ENCODE results near the gene KRTAP10-7.
"Not testable (repeated sequence)": the region's sequence is repeated elsewhere in the genome, so short reads cannot be mapped to it uniquely, and the experiment has no call there.

The KRTAP10-7 gene

DNA sequence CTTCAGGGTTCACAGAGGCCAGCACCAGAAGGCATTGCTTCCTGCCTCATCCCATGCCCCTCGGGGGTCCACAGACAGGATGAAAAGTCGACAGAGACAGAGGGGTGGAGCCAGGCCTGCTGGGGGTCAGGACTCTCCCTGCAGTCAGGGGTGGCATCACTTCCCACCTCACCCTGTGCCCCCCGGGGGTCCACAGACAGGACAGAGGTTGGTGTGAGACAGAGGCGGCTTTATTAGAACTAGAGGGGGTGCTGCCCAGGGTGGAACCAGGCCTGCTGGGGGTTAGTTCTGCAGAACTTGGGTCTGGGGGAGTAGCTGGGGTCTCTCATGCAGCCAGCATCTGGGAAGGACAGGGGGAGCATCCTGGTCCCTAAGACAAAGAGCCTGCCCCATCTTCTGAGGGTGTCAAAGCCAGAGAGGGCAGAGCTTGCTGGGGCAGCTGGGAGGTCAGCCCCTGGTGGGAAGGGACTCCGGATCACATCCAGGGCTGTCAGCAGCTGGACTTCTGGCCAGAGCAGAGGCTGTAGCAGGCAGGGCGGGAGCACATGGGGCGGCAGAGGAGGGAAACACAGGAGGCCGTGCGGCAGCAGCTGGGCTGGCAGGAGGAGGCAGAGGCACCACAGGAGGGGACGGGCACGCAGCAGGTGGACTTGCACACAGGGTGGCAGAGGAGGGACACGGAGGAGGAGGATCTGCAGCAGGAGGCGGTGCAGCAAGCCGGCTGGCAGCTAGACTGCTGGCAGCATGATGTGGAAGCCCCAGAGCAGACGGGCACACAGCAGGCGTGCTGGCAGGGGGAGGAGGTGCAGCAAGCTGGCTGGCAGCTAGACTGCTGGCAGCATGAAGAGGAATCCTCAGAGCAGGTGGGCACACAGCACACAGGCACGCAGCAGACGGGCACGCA is 9.2 kb upstream of the KRTAP10-7 start:
- DNase-seq: not testable (repeated sequence)

DNA sequence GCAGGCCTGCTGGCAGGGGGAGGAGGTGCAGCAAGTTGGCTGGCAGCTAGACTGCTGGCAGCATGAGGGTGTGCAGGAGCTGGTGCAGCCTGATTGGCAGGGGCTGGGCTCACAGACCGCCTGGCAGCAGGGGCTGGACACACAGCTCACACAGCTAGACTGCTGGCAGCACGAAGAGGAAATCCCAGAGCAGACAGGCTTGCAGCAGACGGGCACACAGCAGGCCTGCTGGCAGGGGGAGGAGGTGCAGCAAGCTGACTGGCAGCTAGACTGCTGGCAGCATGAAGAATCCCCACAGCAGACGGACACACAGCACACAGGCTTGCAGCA is 8.6 kb upstream of the KRTAP10-7 start:
- DNase-seq: not testable (repeated sequence)

DNA sequence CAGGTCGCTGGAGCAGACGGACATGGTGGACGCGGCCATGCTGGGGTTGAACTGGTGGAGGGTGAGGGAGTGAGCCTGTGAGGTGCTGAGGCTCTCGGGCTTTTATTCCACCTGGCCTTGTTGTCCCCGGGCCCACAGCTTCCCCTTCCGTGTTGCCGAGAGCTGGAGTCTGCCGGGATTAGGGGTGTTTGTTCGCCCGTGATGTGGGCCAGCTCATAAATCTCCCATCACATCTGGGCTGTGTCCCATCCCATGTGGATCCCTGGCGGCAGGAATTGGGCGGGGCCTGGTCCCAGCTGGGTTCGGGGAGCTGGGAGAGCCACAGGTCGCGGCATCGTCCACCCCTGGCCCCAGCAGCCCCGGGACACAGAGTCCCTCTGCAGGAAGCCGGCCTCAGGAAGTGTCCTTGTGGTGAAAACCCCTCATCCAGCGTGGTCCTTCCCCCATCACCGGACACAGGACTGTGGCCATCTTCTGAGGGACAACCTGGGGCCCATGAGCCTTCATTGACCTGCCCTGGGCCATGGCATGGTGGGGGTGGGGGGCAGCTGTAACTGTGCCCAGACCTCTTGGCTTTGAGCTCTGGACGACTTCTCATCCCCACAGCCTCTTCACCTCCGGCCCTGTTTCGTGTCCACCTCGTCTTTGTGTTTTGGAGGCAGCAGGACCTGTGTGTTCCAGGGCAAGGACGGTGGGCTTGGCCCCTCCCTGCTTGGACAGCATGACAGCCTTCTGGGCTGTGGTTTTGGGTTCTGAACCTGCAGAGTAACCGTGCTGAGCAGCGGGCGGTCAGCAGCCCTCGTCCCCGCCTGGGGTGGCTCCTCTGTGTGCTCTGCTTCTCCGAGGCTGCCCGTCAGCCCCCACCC is 7.7 kb upstream of the KRTAP10-7 start, which contains the start of gene KRTAP10-6:
TSS of gene KRTAP10-6 (minus strand) at position 60 of the 866 bp plus-strand sequence. CDS start at position 39, 21 bp downstream.
- DNase-seq: no peak

DNA sequence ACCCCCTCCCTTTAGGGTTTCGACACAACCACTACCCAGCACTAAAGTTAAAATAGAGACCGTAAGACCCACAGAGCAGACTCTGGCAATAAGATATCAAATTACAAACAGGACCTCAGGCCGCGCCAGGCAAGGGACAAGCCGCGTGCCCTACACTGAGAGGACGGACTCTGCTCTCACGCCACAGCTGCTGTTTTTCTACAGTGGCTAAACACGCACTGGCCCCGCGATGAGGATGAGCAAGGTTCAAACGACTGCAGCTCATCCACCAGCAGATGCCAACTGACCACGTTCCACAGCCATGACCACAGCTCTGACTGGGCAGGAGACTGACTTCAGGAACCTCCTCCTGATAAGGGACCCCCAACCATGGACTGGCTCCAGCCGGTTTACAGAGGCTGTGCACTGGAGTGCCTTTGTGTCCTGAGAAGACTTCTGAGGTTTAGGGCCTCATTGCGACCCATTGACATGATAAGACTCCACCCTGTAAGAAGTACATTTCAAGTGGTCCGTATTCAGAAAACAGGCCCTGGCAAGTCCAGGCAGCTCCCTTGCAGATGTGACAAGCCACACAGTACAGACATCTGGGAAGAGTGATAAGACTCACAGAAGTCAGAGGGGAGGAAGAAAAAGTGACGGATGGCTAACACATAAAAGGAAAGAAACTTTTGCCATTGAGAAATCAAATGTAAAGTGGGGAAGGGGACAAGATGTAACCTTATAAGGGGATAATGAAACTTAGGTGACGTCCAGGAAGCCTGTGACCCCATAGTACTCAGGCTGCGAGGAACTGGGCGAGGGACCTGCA is 6.6 kb upstream of the KRTAP10-7 start:
- peak; percentile 77 for DNase-seq

DNA sequence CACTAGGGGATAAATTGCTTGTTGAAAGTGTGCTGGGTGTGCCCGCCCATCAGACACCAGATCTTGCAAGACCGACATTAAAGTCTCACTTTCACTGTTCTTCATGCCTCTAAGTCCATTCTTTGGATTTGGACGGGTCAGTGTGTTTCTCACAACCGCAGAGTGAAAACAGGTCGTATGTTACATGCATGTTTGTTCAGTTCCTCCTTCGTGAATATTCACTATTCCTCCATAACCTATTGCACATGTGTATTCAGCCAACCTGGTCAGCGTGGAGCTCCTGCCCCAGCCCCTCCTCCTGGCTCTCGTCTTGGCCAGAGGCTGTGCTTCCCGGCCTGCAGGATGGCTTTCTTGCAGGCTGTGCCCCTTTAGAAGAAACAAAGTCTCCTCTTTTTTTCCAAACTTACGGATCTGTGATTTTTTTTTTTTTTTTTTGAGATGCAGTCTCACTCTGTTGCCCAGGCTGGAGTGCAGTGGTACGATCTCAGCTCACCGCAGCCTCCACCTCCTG is 5.9 kb upstream of the KRTAP10-7 start:
- DNase-seq: no peak

DNA sequence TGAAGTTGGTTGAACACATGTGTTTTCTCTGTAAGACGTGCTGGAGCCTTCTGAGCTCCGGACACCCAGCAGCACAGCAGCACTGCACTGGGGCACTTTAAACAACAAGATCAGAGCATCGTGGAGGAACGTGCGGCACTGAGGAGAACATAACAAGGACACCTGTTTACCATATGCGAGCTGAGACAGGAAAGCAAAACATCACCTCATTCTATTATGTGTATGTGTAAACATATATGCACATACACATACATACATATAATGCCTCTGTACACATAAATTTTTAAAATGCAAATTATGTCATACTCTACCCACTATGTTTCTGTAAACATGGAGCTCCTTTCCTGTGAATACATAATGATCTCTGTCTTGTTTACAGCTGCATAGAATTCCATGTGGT is 4.9 kb upstream of the KRTAP10-7 start:
- no peak for DNase-seq

DNA sequence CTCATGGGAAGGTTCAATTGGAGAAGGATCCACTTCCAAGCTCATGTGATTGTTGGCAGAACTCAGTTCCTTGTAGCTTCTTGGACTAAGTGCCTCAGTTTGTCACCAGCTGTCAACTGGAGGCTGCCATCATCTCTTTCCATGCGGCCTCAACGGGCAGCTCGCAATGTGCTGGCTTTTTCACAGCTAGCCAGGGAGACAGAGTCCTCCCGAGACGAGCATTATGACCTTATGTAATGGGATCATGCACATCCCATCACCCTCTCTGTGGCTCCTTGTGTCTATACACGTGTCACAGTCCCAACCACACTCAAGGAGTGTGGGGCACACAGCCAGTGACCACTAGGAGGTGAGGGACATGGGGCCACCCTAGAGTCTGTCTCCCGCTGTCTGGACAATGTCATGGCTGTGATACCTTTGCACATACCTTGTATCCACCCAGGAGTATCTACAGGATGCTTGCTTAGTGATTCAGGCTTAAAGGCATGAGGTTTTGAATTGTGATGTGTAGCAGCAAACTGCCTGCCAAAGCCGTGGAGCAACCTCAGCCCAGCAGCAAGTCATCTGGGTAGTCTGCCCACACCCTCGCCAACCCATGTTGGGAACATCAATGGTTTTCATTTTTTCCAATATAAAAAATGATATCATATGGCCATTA is 4.2 kb upstream of the KRTAP10-7 start:
- DNase-seq: no peak

DNA sequence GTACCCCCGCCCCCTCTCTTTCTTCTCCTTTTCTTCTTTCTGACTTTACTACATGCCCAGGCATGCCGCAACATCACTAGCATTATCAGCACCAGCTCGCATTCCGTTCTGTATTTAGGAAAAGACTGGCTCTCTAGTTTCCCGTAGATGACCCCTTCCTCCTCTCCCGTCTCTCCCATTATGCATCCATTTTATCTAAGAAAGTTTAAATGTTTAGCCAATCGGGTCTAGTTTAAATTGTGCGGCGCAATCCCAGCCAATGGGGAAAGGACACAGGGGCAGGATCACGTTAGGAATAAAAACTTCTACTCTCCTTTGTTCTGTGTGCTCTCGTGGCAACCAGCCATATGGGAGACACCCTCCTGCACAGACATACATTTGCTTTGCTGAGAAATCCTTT is 2.3 kb upstream of the KRTAP10-7 start:
- DNase-seq: no peak

DNA sequence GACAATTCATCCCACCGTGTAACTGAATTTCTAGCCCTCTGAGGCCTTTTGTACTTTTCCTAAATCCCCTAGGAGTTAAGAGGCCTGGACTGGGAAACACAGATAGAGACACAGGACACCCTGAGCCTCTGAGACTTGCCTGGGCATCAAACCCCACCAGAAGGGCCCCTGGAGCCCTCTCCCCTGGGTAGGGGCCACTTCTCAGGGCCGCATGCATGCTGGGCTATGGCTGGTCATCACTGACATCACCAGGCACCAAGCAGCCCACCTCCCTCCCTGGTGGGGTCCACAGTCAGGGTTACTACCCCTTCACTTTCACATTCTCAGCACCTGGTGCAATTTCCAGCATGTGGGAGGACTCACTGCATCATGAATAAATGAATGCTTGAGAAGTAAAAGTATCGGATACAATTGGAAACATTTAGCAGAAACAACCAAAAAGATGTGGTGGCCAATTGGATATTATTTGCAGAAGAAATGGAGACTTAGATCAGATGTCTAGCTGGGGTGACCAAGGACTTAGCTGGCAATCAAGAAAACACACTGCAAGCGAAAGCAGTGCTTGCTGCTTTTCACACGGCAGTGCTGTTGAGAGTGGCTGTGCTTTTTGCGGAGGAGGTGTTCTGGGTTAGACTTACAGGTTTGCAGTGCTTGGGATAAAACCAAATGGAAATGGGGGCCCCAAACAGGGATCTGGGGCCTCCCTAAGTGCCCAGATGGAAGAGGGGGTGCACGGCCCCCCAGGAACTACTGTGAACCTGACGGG is 950 bp upstream of the KRTAP10-7 start:
- DNase-seq: no peak

DNA sequence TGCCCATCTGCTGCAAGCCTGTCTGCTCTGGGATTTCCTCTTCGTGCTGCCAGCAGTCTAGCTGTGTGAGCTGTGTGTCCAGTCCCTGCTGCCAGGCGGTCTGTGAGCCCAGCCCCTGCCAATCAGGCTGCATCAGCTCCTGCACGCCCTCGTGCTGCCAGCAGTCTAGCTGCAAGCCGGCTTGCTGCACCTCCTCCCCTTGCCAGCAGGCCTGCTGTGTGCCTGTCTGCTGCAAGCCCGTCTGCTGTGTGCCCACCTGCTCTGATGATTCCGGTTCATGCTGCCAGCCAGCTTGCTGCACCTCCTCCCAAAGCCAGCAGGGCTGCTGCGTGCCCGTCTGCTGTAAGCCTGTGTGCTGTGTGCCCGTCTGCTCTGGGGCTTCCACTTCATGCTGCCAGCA is 694 bp downstream of the KRTAP10-7 start:
- DNase-seq: not testable (repeated sequence)

DNA sequence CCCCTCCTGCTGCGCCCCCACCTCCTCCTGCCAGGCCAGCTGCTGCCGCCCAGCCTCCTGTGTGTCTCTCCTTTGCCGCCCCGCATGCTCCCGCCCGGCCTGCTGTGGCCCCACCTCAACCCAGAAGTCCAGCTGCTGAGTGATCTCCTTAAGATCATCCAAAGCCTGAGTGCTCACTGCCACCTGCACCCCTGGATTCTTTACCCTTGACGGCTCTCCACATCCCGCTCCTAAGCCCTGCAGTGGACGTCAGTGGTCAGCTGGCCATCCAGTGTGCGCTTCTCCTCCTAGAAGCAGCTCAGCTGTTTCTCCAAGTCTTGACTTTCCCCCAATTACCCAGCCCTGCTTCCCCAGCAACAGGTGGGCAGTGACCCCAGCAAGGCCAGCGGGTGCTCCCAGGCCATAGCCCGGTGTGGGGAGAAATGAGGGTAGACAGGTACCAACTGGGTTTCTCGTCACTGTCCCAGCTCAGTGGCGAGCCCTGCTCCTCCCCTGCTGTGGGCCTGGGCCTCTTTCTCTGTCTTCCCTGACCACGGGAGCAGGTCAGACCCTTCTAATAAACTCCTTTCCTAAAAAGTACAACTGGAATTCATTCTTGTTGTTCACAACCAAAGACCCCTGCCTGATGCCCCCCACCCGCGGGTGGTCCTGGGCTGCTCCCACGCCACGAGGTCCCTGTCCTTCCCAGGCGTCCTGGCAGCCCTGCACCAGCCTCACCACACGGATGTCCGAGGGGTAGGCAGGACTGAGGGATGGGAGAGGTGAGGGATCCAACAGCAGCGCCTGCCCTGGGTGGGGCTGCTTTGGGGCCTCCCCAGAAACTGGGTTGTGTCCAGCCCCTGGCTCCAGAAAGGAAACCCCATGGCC is 1.4 kb downstream of the KRTAP10-7 start:
- no peak for DNase-seq

DNA sequence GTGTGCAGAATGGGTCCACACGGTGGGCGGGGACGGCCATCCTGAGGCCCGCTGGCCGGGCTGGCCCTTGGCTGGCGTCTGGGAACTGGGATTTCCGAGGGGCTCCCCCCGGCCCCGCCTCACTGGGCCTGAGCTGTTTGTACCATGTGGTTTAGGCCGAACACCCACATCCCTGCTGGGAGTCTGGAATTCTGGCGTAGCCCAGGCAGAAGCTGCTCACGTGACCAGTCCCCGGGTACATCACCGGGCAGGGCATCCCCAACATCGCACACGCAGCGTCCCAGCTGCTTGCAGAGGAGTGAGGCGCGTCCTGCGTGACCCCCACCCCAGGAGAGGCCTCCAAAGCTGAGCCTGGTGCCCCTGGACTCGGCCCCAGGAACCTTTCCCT is 2.1 kb downstream of the KRTAP10-7 start:
- DNase-seq: no peak

DNA sequence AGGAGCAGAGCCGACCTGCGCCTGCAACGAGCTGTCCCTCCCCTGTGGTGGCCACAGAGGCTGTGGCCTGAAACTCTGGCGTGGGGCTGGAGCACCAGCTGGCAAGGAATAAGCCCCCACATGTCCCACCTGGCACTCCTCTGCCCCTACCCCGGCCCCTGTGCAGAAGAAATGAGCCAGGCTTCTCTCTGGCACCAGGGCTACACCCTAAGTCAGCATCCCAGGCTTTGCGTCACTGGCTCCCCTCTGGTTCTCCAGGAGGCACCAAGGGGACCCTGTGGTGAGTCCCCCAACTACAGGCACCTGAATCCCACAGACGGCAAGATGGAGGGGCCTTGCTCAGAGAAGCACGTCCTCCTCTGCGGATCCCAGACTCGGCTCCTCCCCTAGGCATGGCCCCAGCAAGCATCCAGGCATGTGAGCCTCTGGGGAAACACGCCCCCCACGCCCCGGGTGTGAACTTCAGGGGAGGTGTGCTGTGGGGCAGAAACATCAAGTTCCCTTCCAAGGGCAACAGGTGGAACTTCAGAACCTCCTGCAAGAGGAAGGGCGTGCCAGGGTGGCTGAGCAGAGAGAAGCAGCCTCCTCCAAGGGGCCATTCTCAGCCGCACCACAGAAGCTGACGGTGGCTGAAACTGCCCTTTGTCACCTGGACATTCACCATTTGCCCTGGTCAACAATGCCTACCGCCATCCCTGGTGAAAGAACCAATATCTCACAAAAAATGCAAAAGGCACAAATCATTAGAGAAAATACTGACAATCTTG is 2.9 kb downstream of the KRTAP10-7 start:
- no peak for DNase-seq

DNA sequence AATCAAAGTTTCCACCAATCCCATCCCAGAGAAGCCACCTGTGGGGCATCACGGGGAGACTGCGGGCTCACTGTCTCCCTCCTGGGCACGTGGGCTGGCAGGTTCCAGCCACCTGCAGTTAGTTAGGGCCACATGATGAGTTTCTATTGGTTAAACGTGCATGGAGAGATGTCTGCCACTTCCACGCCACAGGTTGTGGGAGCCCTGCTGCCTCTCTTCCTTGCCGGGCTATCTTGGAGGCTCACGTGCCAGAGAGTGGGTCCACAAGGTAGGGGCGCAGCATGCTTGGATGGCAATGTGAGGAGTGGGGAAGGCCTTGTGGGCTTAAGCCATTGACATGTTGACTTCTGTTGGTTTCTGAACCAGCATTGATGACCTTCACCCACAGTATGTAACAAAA is 3.5 kb downstream of the KRTAP10-7 start:
- no peak for DNase-seq

DNA sequence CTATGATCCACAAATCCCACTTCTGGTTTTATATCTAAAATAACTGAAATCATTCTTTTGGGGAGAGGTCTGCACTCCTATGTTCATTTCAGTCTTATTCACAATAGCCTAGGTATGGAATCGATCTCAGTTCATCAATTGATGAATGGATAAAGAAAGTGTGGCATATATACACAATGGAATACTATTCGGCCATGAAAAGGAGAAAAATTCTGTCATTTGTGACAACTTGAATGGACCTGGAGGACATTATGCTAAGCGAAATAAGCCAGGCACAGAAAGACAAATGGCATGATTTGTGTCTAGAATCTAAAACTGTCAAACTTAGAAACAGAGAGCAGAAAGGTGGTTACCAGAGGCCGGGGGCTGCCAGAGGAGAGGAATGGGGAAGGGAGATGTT is 6.1 kb downstream of the KRTAP10-7 start:
- DNase-seq: no peak

DNA sequence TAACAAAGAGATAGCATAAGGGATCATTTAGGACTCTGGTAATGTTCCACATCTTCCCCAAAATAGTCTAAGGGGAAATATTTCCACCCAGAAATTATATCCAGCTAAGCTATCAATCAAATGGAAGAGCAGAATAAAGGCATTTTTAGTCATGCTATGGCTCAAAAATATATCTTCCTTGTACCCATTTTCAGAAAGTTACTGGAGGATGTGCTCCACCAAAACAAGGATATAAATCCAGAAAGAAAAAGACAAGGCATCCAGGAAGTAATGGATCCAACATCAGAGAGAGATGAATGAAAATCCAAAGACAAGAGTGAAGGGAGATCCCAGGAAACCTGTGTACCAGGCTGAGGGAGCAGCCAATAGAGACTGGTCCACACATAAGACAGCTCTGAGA is 8.8 kb downstream of the KRTAP10-7 start:
- DNase-seq: no peak

DNA sequence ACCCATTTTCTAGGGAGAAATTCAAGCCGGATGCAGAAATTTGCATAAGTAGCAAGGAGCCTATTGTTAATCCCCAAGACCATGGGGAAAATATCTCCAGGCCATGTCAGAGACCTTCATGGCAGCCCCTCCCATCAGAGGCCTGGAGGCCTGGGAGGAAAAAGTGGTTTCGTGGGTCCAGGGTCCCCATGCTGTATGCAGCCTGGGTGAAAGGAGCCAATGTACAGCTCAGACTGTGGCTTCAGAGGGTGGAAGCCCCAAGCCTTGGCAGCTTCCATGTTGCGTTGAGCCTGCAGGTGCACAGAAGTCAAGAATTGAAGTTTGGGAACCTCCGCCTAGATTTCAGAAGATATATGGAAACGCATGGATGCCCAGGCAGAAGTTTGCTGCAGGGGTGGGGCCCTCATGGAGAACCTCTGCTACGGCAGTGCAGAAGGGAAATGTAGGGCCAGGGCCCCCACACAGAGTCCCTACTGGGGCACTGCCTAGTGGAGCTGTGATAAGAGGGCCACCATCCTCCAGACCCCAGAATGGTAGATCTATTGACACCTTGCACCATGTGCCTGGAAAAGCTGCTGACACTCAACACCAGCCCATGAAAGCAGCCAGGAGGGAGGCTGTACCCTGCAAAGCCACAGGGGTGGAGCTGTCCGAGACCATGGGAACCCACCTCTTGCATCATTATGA is 9.9 kb downstream of the KRTAP10-7 start:
- not testable (repeated sequence) for DNase-seq

DNA sequence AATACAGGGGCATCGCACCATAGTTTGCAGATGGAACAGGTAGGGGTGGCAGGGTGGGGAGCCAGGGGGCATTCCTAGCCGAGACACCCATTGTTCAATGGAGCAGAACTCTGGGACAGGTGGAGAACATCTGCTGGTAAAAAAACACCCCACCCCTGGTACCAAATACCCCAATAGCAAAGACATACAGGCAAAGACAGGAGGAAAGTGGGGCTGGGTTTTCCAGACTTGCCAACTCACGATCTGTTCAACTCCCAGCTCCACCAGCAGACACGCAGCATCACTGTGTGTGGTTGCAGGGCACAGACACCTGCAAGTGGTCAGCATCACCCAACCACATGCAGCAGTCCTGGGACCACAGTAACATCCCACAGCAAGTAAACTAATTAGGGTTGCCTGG is 11.2 kb downstream of the KRTAP10-7 start:
- DNase-seq: no peak

DNA sequence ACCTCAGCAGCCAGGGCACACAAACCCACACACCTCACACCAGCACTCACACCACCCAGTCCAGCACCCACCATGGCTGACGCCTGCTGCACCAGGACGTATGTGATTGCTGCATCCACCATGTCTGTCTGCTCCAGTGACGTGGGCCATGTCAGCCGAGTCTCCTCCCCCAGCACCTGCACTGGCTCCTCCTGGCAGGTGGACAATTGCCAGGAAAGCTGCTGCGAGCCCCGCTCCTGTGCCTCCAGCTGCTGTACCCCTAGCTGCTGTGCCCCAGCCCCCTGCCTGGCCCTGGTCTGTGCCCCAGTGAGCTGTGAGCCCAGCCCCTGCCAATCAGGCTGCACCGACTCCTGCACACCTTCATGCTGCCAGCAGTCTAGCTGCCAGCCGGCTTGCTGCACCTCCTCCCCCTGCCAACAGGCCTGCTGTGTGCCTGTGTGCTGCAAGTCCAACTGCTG is 11.7 kb downstream of the KRTAP10-7 start, which contains the start of gene KRTAP10-8:
TSS of gene KRTAP10-8 (plus strand) at position 51 of the 458 bp plus-strand sequence. CDS start at position 73, 22 bp downstream.
- DNase-seq: no peak
